Lower lobe of right lung (tissue), 2 donors: Measurements from ENCODE around the gene NELL1. TPM values are rescaled to one million over a fixed set of nuclear protein-coding genes. Genes with fewer than 3 reads are reported as not detected.

Experiments
- ATAC-seq, 2 donors: fragments of 200-7000 bp; cut with Tn5 transposase; one replicate each; pipeline ENCODE4 v1.9.1; 2020 to 2022; ENCODE audit warnings: mild to moderate bottlenecking in 2 of 2, moderate library complexity in 2 of 2
- DNase-seq: peaks from one replicate; pipeline ENCODE4 v3.0.0-alpha.2; 2020
- H3K27ac ChIP-seq: fragments of 200-600 bp; one replicate; pipeline ENCODE4 v1.8.0; 2022
- H3K27me3 ChIP-seq: fragments of 200-600 bp; one replicate; pipeline ENCODE4 v1.8.0; 2022; ENCODE audit warnings: low read depth
- H3K36me3 ChIP-seq: fragments of 200-600 bp; one replicate; pipeline ENCODE4 v1.8.0; 2022; ENCODE audit warnings: mild to moderate bottlenecking
- H3K4me1 ChIP-seq: fragments of 200-600 bp; one replicate; pipeline ENCODE4 v1.8.0; 2022
- H3K4me3 ChIP-seq: fragments of 200-600 bp; one replicate; pipeline ENCODE4 v1.8.0; 2022; ENCODE audit warnings: mild to moderate bottlenecking
- H3K9me3 ChIP-seq: fragments of 200-600 bp; one replicate; pipeline ENCODE4 v1.8.0; 2022
- intact Hi-C: fragments of 100-400 bp; cut with DNase I; formaldehyde crosslinking; loops from one replicate; pipeline ENCODE4 v1.11.0; 2022
- total RNA-seq: library from RNA; stranded (reverse); fragmentation: NEBNext Ultra II Directional; extraction: Animal tissue kit (Norgen Biotek cat#: 25700); gene quantifications from one replicate; pipeline ENCODE4 v1.2.1, GENCODE V29; 2021
- TF ChIP-seq, protein P1 (sequence below): fragments of 200-600 bp; IDR thresholded peaks from one replicate; pipeline ENCODE4 v1.8.0; 2022; ENCODE audit warnings: antibody characterized with exemption, mild to moderate bottlenecking
- donor health status: DM: no; HTN: yes; CAD: no; lungs with severe emphysema.

NELL1 gene
- total RNA-seq, 1 donor from 2014 or later, result 0.15 TPM

DNA sequence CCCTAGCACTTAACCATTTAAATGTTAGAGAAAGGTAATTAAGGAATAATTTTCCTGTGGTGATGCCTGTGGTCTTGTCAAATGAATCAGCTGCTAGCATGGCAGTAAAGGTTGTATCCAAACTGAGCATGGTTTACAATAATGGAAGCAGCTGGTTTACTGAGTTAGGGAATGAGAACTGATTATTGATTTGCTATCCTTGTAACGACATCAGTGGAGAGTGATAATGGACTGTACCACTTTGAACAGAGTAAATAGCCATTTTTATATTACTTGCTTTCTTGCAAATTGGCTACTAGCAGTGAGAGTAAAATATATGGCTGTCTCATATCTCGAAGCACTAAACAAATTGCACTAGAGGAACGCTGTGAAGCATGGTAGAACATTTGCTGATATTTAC is 934.5 kb downstream of the NELL1 start:
- DNase-seq (no peak), ATAC-seq (no peak)
- Histone ChIP-seq H3K9me3 (no peaks in the 10 kb centered on the region), H3K27ac (no peak overlapping the region), H3K27me3 (no peaks in the 10 kb centered on the region), H3K4me1 (no peaks in the 10 kb centered on the region), H3K4me3 (no peak overlapping the region), H3K36me3 (no peaks in the 10 kb centered on the region)
- intact Hi-C loops, result no loop called here
- TF ChIP-seq, protein P1, sequence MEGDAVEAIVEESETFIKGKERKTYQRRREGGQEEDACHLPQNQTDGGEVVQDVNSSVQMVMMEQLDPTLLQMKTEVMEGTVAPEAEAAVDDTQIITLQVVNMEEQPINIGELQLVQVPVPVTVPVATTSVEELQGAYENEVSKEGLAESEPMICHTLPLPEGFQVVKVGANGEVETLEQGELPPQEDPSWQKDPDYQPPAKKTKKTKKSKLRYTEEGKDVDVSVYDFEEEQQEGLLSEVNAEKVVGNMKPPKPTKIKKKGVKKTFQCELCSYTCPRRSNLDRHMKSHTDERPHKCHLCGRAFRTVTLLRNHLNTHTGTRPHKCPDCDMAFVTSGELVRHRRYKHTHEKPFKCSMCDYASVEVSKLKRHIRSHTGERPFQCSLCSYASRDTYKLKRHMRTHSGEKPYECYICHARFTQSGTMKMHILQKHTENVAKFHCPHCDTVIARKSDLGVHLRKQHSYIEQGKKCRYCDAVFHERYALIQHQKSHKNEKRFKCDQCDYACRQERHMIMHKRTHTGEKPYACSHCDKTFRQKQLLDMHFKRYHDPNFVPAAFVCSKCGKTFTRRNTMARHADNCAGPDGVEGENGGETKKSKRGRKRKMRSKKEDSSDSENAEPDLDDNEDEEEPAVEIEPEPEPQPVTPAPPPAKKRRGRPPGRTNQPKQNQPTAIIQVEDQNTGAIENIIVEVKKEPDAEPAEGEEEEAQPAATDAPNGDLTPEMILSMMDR, result no peak

DNA sequence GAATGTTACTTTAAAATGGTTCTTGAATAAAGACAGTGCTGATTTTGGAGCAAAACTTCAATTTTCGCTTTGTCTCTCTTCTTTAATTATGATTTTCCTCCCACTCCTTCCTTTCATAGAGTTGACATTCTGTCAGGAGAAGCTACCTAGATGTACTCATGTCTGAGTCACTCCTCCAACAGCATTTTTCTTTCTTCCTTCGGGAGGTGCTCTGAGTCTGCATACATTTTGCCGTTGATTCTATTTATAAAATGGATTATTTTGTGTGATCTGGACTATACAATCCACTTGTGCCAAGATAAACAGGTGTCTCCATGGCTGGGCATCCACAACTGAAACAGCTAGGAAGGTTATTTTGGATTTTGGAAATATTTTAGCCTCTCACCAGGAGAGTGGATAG is 935.2 kb downstream of the NELL1 start:
- Histone ChIP-seq H3K9me3 (no peaks in the 10 kb centered on the region), H3K36me3 (no peaks in the 10 kb centered on the region), H3K4me3 (no peak overlapping the region), H3K27ac (no peak overlapping the region), H3K4me1 (no peaks in the 10 kb centered on the region), H3K27me3 (no peaks in the 10 kb centered on the region)
- DNase-seq, result no peak
- no peak for ATAC-seq
- TF ChIP-seq, protein P1, result no peak
- intact Hi-C loops, result no loop called here

DNA sequence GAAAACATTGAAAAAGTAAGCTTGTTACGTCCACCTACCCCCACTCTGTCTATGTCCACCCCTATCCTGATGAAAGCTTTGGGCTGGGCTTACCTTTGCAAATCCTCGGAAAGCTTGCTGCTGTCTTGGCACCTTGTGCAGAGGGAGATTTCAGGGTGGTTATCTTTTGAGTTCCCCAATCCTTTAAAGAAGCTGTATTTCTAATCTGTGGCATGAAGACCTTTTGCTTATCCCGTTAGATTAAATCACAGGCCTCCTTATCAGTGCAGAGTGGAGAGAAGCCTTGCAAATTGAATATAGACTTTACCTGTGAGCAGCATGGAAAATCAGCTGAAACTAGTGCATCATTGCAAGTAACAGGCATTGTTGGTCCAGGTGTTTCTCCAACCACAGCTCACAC is 942.9 kb downstream of the NELL1 start:
- no peaks in the 10 kb centered on the region for H3K36me3 ChIP-seq
- no peaks in the 10 kb centered on the region for H3K27me3 ChIP-seq
- TF ChIP-seq, protein P1, result no peak
- DNase-seq (no peak), ATAC-seq (no peak)
- no peak overlapping the region for H3K27ac ChIP-seq
- H3K4me1 ChIP-seq, result no peaks in the 10 kb centered on the region
- no peak overlapping the region for H3K4me3 ChIP-seq
- H3K9me3 ChIP-seq, result no peaks in the 10 kb centered on the region
- intact Hi-C loops, result no loop called here

DNA sequence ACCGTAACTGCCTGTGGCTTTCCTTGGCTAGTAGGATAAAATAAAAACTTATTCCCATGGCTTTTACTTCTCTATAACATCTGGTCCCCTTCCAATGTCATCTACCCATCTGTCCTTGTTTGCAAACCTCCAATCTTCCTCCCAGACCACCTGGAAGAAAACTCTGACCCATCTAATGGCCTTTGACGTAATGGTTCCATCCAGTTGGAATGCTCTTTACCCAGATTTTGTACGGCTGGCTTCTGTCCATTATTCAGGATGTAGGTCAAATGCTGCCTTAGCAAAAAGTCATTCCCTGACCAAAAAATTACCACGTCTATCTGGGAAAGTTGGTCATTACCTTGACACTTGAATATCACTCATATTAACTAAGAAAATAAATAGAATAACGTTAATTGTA is 945.6 kb downstream of the NELL1 start:
- Histone ChIP-seq H3K4me3 (no peak overlapping the region), H3K9me3 (no peaks in the 10 kb centered on the region), H3K4me1 (no peaks in the 10 kb centered on the region), H3K27ac (no peak overlapping the region), H3K36me3 (no peaks in the 10 kb centered on the region), H3K27me3 (no peaks in the 10 kb centered on the region)
- TF ChIP-seq, protein P1, result no peak
- intact Hi-C loops, result no loop called here
- ATAC-seq, result no peak
- no peak for DNase-seq

DNA sequence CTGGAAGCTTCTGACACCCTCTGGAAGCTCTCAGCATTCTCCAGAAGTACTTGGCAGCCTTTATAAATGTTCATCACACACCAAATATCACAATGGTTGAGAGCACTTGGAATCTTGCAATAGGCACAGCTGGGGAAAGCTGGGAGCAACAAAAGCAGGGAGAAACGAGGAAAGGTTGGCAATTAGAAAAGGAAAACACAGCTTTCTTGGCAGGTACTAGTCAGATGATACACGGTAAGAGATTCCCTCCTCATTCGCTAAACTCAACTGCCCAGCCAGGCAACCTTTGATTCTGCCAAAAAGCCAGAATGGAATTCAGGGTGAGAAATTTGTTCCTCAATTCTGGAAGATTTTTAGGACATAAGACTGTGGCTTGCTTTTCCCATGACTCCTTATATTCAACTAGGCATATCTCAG is 946.6 kb downstream of the NELL1 start:
- intact Hi-C loops, result no loop called here
- H3K4me1 ChIP-seq, result no peaks in the 10 kb centered on the region
- TF ChIP-seq, protein P1, result no peak
- no peak overlapping the region for H3K4me3 ChIP-seq
- no peaks in the 10 kb centered on the region for H3K9me3 ChIP-seq
- no peak overlapping the region for H3K27ac ChIP-seq
- ATAC-seq, result no peak
- no peak for DNase-seq
- H3K27me3 ChIP-seq, result no peaks in the 10 kb centered on the region
- H3K36me3 ChIP-seq, result no peaks in the 10 kb centered on the region

DNA sequence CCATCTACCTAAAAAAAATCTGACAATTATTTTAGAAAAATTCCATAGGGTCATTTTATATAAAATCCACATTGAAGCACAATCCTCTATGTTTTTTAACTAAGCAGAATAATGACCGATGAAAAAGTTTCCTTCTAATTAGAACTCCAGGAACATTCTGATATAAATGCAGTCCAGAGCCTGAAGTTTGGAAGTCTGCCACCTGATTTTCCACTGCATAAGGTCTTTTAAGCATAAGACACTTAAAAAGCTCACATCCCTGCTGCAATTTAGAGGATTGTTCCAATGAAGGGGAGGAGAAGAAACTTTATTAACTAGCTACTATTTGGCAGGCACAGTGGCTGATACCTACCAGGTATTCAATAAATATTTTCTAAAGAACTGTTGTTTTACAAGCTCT is 953.2 kb downstream of the NELL1 start:
- TF ChIP-seq, protein P1, result no peak
- H3K27me3 ChIP-seq, result no peaks in the 10 kb centered on the region
- no peak overlapping the region for H3K4me3 ChIP-seq
- no peak overlapping the region for H3K27ac ChIP-seq
- H3K9me3 ChIP-seq, result no peaks in the 10 kb centered on the region
- no peaks in the 10 kb centered on the region for H3K36me3 ChIP-seq
- ATAC-seq (no peak), DNase-seq (no peak)
- intact Hi-C loops, result no loop called here
- no peaks in the 10 kb centered on the region for H3K4me1 ChIP-seq
